GM19025 (cell line): ENCODE measurements around the gene DEGS2.
"Not testable (repeated sequence)": the region's sequence is repeated elsewhere in the genome, so short reads cannot be mapped to it uniquely, and the experiment has no call there.

Experiments used
- ATAC-seq: cut with Tn5 transposase; IDR thresholded peaks from one replicate; pipeline ENCODE4 v1.9.1; 2021; ENCODE audit warnings: mild to moderate bottlenecking, low read depth, moderate library complexity; ENCODE audit not compliant: unreplicated experiment

The DEGS2 gene

DNA sequence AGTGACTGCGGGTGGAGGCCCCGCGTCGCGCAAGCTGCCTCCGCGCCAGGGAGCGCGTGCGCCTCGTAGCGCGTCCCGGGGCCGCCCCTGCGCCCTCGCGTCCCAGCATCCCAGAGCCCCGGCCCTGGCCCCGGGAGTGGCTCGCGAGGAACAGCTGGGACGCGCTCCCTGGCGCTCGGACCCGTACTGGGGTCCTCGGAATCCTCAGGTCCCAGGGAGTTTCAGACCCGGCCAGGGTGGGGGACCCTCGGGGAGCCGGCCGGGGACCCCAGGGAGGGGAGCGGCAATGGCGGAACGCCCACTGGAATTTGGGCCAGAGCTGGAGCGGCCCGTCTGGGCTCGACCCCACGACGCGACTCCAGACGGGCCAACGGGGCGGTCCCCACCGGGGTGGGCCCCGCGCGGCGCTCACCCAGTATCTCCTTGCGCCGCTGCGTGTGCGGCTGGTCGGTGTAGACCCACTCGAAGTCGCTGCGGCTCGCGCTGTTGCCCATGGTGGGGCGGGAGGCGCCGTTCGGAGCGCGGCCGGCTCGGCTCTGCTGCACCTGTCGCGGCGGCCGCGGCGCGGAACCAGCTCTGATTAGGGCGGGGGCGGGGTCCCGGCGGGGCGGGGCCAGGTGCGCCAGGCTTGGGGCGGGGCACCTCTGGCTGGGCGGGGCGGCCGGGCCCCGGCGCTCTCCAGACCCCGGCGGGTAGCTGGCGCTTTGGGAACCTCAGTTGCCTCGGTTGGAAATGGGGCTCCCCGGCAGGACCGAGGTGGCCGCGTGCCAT is at the start of gene DEGS2:
TSS of gene DEGS2 (minus strand) at position 552 of the 771 bp plus-strand sequence. CDS start at position 494, 58 bp downstream.
- ATAC-seq, result peak; percentile 54

DNA sequence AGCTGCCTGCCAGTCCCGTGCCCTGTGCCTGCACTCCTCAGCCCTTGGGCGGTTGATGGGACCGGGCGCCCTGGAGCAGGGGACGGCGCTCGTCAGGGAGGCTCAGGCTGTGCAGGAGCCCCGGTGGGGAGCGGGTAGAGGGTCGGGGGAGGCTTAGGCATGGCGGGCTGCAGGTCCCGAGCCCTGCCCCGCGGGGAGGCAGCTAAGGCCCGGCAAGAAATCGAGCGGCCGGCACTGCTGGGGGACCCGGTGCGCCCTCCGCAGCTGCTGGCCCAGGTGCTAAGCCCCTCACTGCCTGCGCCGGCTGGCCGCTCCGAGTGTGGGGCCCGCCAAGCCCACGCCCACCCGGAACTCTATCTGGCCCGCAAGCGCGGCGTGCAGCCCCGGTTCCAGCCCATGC is 48.7 kb upstream of the DEGS2 start:
- ATAC-seq, result not testable (repeated sequence)

DNA sequence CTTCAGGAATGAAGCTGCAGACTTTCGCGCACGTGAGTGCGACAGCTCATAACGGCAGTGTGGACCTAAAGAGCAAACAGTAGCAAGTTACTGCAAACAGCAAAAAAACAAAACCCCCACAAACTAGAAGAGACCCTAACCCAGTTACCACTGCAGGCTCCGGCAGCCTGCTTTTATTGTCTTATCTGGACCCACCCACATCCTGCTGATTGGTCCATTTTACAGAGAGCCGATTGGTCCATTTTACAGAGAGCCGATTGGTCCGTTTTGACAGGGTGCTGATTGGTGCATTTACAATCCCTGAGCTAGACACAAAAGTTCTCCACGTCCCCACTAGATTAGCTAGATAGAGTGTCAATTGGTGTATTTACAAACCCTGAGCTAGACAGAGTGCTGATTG is 48.1 kb upstream of the DEGS2 start:
- not testable (repeated sequence) for ATAC-seq

DNA sequence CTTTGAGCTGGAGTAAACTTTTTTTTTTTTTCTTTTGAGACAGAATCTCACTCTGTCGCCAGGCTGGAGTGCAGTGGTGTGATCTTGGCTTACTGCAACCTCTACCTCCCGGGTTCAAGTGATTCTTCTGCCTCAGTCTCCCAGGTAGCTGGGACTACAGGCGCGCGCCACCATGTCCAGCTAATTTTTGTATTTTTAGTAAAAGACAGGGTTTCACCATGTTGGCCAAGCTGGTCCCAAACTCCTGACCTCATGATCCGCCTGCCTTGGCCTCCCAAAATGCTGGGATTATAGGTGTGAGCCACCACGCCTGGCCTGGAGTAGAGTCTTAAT is 45.4 kb upstream of the DEGS2 start:
- not testable (repeated sequence) for ATAC-seq

DNA sequence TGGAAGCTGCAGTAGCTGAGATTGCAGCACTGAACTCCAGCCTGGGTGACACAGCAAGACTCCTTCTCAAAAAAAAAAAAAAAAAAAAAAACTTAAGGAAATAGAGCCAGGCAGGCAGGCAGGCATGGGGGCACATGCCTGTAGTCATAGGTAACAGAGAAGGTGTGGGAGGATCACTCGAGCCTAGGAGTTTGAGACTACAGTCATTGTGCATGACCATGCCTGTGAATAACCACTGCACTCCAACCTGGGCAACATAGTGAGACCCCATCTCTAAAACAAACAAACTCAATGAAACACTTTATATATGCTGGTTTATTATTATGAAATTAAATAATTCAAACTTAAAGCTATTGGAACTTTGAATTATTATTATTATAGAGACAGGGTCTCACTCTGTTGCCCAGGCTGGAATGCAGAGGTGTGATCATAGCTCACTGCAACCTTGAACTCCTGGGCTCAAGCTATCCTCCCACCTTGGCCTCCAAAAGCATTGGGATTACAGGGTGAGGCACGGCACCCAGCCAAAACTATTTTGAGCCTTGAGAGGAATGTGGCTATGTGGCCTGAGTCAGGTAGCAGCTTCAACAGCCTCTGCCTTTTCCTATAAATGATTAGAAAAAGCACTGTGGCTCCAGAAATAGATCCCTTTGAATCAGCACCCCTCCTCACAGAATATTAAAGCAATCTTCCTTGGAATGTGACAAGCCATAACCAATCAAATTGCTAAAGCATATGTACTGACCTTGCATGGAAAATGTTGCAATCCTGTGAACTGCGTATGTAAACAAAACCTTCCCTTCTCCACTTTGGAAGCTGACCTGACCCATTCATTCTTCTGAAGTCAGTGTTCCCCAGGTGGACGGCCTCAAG is 44.8 kb upstream of the DEGS2 start:
- ATAC-seq, result no peak

DNA sequence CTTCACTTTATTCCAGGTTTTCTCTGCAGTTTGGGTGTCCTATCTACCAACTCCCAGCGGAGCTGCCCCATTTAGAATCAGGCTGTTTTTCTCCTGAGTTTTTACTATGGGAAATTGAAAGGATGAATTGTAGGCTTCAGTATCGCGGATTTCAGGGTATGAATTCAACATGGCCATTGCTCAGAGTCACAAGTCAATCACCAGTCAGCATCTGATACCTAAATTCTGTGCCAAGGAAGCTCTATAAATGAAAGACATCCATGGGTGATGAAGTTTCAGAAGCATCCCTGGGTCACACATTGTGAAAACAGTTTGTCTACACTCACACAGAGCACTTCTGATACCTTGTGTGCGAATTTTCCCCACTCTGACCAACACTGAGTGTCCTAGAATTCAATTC is 43.7 kb upstream of the DEGS2 start:
- no peak for ATAC-seq

DNA sequence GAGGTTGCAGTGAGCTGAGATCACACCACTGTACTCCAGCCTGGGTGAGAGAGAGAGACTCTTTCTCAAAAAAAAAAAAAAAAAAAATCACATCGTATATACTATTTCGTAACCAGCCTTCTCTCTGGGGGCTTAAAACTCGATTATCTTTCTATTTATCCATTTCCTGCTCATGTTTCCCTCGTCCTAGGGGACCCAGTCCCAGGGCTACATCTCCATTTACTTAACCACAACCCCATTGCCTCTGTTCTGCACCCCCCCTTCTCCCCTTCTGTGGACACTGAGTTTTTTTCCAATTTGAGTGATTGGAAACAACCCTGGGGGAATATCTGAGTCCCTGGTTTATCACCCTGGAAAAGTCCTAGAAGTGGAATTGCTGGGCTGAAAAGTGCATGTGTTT is 43.3 kb upstream of the DEGS2 start:
- no peak for ATAC-seq

DNA sequence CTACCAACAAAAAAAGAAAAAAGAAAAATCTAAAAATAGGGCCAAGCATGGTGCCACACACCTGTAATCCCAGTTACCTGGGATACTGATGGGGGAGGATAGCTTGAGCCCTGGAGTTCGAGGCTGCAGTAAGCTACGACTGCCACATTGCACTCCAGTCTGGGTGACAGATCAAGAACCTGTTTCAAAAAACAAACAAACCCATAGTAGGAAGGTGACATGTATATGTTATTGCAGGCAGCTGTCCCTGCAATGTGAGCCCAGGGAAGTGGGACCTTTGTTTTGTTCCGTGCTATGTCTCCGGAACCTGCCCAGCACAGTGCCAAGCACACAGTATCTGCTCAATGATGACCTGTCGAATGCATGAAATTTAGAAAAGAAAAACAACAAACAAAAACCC is 42.3 kb upstream of the DEGS2 start:
- ATAC-seq, result no peak

DNA sequence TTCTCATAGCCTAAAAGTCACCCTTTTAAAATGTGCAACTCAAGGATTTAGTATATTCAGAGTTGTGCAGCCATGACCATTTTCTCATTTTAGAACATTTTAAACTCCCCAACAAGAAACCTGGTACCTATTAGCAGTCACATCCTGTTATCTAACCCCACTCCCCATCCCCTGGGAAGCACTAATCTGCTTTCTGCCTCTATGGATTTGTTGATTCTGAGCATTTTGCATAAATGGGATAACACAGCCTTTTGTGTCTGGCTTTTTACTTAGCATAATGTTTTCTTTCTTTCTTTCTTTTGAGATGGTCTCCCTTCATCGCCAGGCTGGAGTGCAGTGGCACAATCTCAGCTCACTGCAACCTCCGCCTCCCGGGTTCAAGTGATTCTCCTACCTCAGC is 40.9 kb upstream of the DEGS2 start:
- ATAC-seq, result no peak

DNA sequence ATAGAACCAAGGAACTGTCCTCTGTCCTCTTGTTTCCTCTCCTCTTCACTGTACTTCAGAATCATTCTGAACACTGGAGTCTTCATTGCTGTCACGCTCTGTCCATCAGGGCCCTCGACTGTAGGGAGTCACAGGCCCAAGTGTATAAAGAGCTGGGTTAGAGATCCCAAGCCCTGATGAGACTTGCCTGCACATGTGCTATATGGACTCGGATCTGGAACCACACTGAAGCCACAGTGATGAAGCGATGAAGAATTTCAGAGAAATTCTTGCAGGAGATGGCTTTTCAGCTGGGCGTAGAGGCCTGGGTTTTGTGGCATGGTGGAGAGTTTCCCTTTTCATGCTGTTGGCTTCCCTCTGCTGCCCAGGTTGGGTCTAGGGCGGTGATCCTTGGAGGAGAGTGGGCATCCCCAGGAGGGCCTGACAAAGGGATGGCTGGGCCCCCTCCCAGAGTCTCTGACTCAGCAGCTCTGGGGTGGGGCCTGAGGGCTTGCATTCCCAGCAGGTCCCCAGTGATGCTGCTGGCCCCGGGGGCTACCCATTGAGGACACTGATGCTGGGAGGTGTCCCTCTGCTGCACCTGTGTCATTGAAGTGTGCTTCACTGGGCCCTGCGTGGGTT is 39.9 kb upstream of the DEGS2 start:
- no peak for ATAC-seq

DNA sequence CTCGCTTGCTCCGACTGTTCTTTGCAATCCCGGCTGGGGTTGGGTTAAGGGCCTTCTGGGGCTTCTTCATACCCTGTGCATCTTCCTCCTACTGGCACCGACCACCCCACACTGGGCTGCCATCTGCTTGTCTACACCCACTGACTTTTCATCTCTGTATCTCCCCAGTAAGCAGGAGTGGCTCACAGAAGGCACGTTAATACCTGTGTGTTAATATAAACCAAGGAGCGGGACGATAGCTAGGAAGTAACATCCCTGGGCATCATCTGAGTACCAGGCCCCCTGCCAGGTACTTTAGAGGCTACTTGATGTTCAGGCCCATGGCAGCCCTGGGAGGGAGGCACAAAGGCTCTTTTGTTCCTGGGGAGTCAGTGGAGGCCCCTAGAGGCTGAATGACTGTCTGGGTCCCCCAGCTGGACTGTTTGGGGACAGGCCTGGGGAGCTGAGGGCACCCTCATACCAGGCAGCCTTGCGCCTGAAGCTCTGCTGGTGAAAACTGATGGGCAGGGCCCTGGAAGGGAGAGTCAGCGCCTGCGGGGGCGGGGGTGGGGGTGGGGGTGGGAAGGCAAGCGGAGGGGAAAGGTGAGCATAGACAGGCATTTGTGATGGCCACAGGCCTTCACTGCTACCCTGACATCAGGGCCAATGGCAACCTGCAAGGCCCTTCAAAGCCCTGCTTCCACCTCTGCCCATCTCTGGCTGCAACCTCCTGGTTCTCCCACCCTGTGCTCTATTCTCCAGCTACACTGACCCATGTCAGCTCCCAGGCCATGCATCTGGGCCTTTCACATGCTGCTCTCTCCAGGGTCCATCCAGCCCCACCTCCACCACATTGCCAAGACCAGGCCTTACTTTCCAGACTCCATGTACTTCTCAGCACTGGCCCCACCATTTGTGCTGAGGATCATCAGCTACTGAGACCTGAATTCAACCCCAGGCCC is 34.2 kb upstream of the DEGS2 start:
- no peak for ATAC-seq

DNA sequence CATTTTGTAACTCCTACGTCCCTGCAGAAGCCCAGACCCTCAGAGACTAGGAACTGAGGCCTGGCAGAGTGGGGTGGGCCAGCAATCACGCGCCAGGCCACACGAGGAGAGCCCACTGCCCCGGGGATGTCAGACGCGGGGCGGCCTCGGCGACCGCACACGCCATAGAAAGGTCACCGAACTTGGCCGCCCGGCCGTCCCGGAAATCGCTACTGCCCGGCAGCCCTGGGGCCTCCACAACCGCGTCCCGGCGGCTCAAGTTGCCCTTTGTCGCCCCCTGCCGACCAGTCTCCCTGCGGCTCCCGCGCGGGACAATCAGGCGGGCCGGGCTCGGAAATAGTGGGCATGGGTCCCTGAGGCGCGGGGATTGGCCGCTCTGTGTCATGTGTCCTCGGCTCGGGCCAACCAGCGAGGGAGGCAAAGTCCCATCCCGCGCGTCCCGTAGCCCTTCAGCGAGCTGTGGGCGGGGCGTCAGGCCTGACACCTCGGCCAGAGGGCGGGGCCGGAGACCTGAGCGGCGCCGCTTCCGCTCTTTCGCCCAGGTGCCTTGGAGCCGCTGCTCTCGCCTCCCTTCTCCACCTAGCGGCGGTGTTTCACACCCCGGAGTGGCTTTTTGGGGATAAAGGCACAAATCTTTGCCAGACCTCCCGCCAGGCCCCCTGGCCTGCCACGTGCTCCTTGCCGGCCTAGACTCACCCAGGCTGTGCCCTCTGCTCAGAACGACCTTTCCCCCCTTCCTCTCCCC is 33.4 kb upstream of the DEGS2 start:
- ATAC-seq, result peak; percentile 98

DNA sequence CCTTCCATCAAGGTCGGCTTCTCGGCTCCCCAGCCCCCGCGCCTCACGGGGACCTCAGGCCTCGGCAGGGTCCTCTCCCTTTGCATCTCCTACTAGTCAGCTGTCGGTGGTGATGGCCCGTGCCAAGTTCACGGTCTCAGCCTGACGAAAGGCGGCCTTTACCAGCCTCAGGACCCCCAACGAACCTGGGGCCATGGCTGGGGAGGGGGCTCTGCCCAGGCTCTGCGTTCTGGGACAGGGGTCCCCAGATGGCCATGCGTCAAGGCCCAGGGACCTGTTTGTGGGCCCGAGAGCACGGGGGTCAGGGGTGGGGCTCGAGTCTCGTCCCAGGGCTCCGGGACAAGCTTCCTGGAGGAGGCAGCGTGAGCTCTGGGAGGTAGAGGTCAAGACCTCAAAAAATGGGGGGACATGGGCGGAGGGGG is 32.8 kb upstream of the DEGS2 start:
- no peak for ATAC-seq

DNA sequence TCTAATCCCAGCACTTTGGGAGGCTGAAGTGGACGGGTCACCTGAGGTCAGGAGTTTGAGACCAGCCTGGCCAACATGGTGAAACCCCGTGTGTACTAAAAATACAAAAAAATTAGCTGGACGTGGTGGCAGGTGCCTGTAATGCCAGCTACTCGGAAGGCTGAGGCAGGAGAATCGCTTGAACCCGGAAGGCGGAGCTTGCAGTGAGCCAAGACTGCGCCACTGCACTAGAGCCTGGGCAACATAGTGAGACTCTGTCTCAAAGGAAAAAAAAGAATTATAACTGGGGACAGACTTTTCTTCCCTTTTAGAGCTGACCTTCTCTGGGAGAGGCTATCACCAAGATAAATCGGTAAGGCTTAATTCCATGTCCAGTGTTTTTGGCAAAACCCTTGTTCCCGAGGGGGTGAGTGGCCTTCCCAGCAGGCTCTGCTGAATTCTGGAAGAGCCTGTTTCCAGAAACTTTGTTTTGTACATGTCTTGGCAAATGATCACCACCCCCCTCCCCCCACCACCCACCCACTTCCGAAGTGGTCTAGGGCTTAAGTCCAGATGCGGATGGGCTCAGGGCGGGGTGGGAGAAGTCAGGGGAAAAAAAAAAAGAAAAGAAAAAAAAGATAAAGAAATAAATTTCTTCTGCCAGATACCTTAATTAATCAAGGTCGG is 32.3 kb upstream of the DEGS2 start:
- no peak for ATAC-seq

DNA sequence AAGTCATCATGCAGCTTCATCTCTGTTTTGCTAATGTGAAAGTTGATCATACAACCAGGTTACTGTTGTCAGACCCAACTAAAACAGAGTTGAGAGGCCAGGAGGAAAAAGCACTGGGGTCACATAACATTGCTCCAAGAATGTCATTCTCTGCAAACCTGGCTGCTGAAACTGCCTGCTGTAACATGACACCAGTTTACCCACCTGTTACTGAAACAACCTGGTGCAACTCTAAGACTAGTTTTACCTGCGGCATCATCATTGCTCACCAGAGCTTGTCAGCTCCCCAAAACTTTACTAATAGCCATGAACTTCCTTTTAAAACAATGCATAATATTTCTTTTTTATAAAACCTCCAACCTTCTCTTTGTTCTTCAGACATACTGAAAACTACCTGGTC is 30.7 kb upstream of the DEGS2 start:
- ATAC-seq, result no peak

DNA sequence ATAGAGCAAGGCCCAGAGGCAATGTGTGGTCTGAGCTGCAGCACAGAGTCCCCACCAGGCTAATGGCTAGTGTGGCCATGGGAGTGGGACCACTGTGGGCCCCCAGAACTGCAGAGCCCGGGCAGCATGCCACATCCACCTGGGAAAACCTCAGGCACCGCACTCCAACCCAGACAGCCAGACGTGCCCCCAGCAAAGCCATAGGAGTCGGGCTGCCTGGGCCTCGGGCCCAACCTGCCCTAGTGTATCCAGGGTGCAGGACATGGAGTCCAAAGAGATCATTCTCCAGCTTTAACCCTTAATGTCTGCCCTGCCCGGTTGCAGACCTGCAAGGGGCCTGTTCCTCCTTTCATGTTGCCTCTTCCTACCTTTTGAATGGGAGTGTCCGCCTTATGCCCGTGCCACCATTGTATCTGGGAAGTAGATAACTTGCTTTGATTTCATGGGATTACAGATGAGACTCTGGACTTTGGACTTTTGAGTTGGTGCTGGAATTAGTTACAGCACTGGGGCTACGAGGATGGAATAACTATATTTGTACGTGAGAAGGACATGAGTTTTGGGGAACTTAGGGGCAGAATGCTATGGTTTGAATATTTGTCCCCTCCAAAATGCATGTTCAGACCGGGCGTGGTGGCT is 29.1 kb upstream of the DEGS2 start:
- no peak for ATAC-seq

DNA sequence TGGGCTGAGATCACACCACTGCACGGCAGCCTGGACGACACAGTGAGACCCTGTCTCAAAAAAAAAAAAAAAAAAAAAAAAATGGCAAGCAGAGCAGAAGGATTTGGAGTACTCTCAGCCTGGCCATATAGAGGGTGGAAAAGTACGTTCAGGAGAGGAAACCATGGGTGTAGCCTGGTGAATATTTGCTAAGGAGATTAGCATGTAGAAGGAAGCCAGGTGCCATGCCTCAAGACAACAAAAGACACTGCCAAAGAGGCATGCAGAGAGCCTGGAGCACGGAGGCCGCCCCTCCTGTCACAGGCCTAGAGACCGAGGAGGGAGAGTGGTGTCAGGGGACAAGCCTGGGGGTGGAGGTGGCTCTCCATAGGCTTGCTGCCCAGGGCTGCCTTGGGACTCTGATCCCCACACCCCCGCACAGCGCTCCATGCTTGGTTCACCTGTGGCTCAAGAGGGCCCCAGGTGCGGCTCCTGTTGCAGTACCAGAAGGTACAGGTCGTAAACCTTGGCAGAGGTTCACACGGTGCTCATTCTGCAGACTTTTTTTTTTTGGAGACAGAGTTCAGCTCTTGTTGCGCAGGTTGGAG is 27.9 kb upstream of the DEGS2 start:
- no peak for ATAC-seq

DNA sequence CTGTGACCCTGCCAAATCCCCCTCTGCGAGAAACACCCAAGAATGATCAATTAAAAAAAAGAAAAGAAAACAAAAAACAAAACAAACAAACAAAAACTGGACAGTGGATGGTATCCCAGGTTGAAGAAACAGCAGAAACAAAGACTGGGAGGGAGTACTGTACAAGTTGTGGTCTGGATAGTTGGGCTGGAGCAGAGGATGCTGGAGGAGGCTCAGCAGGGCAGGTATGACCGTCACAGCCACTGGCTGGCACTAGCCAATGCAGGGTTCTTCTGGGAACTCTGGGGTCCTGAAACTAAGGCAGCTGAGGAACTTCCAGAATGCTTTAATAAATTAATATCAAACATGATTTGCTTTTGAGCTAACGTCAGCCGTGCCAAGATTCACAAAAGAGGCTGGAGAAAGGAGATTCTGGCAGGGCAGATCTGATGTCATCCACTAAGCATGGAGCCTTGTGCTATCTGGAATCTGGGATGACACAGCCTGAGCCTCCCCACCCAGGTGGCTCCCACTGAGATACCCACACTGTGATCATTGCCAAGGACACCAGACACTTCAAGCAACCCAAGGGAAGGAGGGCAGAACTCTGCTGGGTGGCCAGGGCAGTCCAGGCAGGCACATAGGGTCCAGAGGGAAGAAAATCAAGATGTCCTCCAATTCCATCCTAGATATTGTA is 22.6 kb upstream of the DEGS2 start:
- ATAC-seq, result not testable (repeated sequence)
